COR-L47 (cell line): Measurements from ENCODE around the gene FCRLB.
A peak's percentile ranks its signal among the peaks of the same experiment; 100 is the strongest.
"Not testable (repeated sequence)": the region's sequence is repeated elsewhere in the genome, so short reads cannot be mapped to it uniquely, and the experiment has no call there.

ENCODE experiments used
- DNase-seq: peaks from one replicate; lab custom pipeline; 2025; lab: John Stamatoyannopoulos, UW

Gene FCRLB

DNA sequence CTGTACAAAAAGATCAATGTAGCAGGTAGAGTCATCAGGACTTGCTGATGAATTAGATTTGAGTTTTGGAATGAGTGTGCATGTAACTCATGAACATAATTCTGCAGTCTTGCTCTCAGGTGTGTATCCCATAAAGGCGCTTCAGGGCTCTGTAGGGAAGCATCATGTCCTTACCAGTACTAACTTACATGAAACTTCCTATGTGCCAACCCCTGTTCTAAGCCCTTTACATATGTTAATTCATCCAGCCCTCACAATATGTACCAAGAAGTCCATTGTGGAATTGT, 2.1 kb upstream of the FCRLB start:
- no peak for DNase-seq

- DNase-seq, result no peak
Observed at GRCh38 chr1:161720422-161720821, 922 bp upstream of the FCRLB start.

DNA sequence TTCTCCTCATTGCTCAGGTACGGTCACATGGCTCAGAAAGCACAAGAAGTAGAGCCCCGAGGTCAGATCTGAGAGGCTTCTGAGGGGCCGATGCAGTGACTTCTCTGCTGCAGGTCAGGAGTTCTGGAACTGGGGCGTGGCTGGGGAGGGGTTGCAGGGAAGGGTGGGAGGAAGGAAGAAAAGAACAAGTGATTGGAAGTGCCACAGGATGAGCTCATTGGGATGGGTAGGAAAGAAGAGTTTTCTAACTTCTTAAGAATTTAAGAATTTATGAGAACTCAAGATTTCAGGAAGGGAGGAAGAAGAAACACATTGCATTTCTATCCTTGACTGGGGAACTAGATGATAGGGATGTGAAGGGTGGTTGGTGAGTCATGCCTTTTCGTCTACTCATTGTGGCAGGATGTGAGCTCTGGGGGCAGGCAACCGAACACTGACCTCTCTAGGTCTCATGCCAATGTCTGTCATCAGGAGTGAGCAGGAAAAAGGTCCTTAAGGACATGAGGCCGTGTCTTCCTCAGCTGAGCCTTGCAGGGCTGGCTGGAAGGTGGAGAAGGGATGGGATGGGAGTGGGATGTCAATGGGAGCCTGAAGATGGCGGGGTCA, 497 bp downstream of the FCRLB start:
- DNase-seq, result no peak

DNA sequence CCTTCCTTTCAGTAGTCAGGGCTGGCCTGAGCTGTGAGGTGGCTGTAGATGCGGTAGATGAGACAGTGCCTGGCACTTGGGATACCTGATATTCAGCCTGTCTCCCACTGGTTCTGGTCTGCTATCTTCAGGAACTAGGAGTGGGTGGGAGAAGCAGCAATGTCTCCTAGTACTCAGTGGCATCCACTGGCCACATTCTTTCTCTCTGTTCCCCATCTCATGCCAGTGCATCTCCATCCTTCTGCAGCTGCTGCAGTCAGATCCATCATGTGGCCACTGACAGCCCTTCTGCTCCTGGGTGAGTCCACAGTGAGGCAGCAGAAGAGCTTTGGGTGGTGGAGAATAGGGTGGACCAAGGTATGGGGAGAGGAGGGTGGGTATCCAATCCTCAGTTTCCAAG, 1.1 kb downstream of the FCRLB start:
- no peak for DNase-seq

- no peak for DNase-seq
Observed at GRCh38 chr1:161723459-161724141, 2.3 kb downstream of the FCRLB start.

DNA sequence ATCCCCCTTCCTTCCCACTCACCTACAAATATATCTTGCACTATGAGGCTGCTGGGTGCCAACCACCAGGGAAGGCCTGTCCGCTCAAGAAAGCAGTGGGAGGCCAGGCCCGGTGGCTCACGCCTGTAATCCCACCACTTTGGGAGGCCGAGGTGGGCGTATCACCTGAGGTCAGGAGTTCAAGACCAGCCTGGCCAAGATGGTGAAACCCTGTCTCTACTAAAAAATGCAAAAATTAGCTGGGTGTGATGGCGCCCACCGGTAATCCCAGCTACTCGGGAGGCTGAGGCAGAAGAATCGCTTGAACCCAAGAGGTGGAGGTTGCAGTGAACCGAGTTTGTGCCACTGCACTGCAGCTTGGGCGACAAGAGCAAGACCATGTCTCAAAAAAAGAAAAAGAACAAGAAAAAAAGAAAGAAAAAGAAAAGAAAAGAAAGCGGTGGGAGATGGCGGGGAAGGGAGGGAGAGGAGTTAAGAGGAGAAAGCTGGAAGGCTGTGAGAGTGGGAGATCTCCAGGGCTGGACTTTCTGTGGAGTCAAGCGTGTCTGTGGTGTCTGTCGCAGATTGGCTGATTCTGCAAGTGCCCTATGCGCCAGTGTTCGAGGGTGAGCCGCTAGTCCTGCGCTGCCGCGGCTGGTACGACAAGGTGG, 4.0 kb downstream of the FCRLB start:
- not testable (repeated sequence) for DNase-seq

- DNase-seq, result peak; percentile 29
Observed at GRCh38 chr1:161725908-161726472, 4.6 kb downstream of the FCRLB start.

- peak; percentile 56 for DNase-seq
Observed at GRCh38 chr1:161726473-161727255, 5.3 kb downstream of the FCRLB start.

GRCh38 chr1:161727256-161727924, 6.0 kb downstream of the FCRLB start:
- DNase-seq, result no peak

- no peak for DNase-seq
Observed at GRCh38 chr1:161728376-161729226, 7.3 kb downstream of the FCRLB start.

GRCh38 chr1:161730050-161730564, 8.8 kb downstream of the FCRLB start:
- DNase-seq, result no peak

GRCh38 chr1:161731241-161731640, 9.9 kb downstream of the FCRLB start:
- no peak for DNase-seq

DNA sequence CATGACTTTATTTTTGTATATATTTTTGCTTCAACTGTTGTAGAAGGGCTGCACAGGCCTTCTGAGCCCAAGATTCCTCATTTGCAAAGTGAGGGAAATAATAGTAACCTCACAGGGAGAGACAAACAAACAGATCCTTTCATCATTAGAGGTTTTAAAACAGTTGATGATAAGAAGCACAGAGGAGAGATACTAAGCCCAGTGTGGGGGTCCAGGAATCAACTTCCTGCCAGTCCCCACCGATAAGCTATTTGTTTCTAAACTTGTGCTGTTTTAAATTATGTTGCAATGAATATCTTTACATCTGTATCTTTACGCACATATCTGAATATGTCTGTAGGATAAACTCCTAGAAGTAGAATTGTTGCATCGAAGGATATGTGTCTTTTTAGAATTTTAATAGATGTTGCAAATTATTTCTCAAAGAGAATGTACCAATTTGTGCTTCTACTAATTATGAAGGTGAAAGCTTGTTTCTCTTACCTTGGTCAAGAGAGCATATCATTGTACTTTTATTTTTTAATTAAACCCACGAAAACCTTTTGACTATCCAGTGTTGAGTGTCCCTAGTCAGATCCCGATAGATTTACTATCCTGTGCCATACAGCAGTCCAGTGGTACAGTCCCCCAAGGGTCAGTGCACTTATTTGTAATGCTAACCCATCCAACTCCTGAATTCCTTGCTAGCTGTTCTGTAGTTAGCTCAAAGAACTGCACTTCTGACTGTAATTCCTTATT, 10.8 kb downstream of the FCRLB start:
- no peak for DNase-seq

DNA sequence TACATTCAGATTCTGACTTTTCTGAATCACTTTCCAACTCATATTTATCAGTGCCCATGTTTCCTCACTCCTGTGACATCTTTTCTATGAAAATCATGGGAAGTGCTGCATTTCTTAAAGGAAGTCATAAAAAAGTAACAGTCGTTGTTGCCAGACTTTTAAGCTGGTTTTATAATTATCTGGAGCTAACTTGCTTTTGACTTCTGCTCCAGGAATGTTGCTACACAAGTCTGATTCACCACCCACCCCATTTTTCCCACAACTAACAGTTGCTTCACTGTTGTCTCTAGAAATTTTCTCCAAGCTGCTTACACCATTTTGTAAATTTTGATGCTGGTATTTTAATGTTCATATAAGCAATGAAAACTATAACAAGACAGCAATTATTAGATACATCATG, 12.2 kb downstream of the FCRLB start:
- no peak for DNase-seq

DNA sequence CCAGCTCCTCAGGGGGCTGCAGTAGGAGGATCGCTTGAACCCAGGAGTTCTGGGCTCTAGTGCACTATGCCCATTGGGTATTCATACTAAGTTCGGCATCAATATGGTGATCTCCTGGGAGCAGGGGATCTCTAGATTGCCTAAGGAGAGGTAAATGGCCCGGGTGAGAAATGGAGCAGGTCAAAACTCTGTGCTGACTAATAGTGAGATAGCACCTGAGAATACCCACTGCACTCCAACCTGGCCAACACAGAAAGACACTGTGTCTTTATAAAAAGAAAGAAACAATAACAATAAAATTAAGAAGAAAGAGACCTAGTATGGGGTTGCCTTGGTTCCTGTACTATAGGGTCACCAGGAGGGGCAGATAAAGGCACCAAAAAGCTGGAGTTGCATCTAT, 14.5 kb downstream of the FCRLB start:
- no peak for DNase-seq

- DNase-seq, result no peak
Observed at GRCh38 chr1:161736335-161736969, 15.1 kb downstream of the FCRLB start.

- no peak for DNase-seq
Observed at GRCh38 chr1:161737625-161738024, 16.3 kb downstream of the FCRLB start.

GRCh38 chr1:161738627-161739287, 17.4 kb downstream of the FCRLB start:
- DNase-seq, result peak; percentile 8
